GM21723 (cell line): ENCODE data around the gene TTC9B.
"Not testable (repeated sequence)": the region's sequence is repeated elsewhere in the genome, so short reads cannot be mapped to it uniquely, and the experiment has no call there.

Source experiments
- ATAC-seq: cut with Tn5 transposase; IDR thresholded peaks from one replicate; pipeline ENCODE4 v1.9.1; 2021; ENCODE audit warnings: mild to moderate bottlenecking, moderate library complexity; ENCODE audit not compliant: unreplicated experiment

The TTC9B gene

GRCh38 chr19:40233811-40234389 lies 15.7 kb upstream of the TTC9B start:
- ATAC-seq, result no peak

- no peak for ATAC-seq
These were observed 15.0 kb upstream of the TTC9B start for GRCh38 chr19:40232949-40233810.

- ATAC-seq, result no peak
These were observed 14.3 kb upstream of the TTC9B start for GRCh38 chr19:40232479-40232878.

GRCh38 chr19:40231544-40232424 lies 13.6 kb upstream of the TTC9B start:
- ATAC-seq, result no peak

- no peak for ATAC-seq
These were observed 12.9 kb upstream of the TTC9B start for GRCh38 chr19:40231057-40231456.

- ATAC-seq, result no peak
These were observed 11.8 kb upstream of the TTC9B start for GRCh38 chr19:40229926-40230417.

- no peak for ATAC-seq
These were observed 11.3 kb upstream of the TTC9B start for GRCh38 chr19:40229484-40229883.

- no peak for ATAC-seq
These were observed 10.7 kb upstream of the TTC9B start for GRCh38 chr19:40228863-40229262.

GRCh38 chr19:40228346-40228745 lies 10.2 kb upstream of the TTC9B start:
- ATAC-seq, result no peak

GRCh38 chr19:40225440-40226305 lies 7.5 kb upstream of the TTC9B start:
- no peak for ATAC-seq

- ATAC-seq, result no peak
These were observed 6.4 kb upstream of the TTC9B start for GRCh38 chr19:40224342-40225150.

GRCh38 chr19:40223135-40223822 lies 5.1 kb upstream of the TTC9B start:
- ATAC-seq, result no peak

- no peak for ATAC-seq
These were observed 3.9 kb upstream of the TTC9B start for GRCh38 chr19:40221858-40222619.

- ATAC-seq, result no peak
These were observed 2.5 kb upstream of the TTC9B start for GRCh38 chr19:40220674-40221073.

GRCh38 chr19:40219721-40220276 lies 1.6 kb upstream of the TTC9B start:
- ATAC-seq, result no peak

- ATAC-seq, result not testable (repeated sequence)
These were observed 845 bp upstream of the TTC9B start for GRCh38 chr19:40219029-40219428.

- no peak for ATAC-seq
These were observed 965 bp downstream of the TTC9B start for GRCh38 chr19:40217027-40217810.
